ENCODE data around the gene COL4A1.
"Not testable (repeated sequence)": the region's sequence is repeated elsewhere in the genome, so short reads cannot be mapped to it uniquely, and the experiment has no call there.

Gene COL4A1

DNA sequence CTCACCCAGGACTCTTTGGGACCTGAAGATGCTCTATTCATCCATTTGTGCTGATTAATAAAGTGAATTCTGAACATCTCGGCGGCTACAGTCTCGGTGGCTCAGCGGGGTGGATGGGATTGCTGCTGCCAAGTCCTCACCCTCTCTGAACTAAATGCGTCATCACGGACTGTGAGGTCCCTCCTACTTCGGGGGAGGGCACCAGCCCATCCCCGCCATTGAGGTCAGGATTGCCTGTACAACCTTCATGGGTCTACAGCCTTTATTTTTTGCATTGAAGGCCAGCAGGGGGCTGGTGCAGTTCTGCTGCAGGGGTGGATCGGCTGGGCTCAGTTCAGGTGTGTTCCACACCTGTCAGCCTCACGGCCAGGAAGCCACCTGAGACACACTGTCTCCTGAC is 181.8 kb downstream of the COL4A1 start:
- DNase-seq, result no peak

DNA sequence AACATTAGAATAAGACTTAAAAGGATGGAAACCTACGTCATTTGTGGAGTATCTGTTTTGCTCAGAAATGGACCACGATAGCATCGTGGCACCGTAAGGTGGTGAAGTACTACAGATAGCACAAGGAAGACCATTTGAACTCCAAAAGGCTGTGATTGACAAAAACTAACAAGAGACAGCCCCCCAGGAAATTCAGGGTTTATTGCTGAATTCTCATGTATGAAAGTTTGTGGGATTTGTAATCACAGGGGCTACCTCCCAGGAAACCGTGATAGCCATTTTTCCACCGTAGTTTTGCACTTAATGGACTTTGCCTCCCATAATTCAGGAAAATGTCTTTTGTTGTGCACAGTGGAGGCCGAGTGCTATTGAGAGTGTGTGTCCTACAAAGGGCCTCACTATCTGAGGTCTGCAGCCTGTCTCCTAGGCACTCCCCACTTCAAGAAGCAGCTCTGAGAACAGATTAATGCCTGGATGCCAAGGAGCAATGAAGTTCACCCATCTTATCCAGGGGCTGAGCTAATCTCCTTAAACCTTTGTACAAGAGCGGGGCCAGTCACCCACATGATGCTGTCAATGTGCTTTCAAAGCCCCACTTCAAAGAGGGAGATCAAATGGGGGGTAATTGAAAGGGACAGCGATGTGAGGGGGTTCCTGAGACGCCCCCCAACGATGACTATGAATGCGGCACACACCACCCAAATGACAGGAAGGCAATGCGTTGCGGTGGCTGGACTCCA is 182.6 kb downstream of the COL4A1 start:
- DNase-seq, result no peak

DNA sequence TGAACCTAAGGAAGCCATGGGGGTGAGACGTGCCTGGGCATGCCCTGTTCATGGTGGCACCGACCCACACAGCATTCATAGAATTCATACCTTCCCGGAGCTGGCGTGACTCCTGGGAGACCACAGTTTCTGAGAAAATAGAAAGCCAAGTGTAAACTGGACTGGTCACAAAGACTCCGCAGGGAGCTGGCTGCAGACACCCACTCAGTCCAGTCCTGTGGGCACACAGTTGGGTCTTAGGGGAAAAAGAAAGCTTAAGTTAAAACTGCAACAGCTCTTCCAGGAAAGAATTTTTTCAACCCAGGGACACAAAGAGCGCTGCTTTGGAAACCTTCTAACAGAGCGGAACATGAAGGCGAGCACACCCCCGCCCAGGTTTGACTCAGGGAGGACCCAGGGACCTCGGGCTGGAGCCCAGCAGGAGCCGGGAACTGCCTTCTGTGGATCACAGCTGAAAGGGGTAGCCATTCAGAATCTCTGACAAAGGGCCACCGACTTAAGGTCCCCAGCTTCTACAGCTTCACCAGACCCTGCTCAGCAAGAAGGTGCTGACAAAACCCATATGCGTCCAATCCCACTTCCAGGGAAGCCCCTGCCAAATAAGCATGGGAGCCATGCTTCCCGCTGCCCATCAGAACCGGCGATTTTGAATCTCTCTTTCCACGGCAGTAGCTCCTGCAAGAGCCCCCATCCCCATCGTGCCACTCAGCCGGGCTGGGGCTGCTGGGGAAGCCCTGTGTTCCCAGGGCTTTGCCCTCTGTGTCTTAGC is 183.7 kb downstream of the COL4A1 start:
- DNase-seq, result no peak

DNA sequence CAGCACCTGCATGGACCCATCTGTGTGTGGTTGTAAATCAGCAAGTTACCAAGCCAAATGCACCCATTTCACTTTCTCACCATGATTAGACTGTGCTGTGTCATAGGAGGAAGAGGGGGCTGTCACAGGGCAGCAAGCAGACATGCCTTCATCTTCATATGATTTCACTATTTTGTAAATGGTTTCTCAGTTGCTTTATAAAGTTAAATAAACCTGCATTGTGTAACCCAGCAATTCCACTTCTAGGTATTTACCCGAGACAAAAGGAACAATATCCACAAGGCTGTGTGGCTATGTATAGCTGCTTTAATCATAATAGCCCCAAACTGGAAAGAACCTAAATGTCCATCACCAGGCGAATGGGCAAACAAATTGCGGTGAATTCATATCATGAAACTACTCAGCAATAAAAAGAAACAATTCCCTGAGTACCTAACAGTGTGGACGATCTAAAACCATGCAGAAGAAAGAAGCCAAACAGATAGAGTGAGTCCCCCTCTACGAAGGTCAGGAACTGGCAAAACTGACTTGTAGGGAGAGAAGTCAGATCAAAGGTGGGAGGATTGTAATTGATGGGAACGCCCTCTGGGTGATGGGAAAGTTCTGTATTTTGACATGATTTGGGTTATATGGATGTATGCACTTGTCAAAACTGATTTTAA is 185.4 kb downstream of the COL4A1 start:
- DNase-seq, result no peak

DNA sequence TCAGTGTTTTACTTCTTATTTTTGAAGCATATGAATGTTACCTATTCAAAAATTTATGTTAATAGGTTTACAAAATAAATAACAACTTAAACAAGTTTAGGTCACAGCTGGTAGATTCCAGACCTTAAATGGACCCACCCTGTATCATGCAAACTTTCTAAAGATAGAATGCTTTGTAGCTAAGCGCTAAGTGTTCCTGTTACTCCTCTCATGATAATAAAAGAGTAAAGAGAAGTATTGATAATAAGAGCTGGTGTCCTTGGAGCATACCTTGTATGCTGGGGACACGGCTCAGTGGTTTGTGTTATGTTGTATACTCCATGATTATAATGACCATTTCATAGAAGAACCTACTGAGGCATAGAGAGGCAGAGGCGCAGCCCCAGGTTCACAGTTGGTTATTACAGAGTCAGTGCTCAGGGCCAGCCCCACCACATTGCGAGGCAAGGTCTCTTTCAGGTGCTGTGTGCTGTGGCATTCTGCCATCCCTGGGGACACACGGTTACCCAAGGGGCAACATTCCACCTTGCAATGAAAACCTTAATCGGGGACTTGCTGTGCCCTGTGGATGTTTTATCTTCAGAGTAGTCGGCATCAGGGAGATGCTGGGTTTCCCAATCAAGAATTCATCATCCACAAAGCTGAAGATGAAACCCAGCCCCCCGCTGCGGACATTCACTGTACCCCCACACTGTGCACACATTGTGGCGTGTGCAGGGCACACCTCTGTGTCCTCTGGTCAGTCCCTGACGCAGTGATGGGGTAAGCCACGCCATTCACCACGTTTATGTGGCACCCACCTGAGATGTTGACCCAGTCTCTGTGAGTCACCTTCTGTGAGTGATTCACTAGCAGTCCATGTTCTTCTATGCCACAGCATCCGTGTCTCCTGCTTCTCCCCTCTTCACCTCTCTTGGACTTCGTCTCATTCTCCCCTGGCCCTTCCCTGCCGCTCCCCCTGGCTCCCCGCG is 186.7 kb downstream of the COL4A1 start:
- DNase-seq, result no peak

DNA sequence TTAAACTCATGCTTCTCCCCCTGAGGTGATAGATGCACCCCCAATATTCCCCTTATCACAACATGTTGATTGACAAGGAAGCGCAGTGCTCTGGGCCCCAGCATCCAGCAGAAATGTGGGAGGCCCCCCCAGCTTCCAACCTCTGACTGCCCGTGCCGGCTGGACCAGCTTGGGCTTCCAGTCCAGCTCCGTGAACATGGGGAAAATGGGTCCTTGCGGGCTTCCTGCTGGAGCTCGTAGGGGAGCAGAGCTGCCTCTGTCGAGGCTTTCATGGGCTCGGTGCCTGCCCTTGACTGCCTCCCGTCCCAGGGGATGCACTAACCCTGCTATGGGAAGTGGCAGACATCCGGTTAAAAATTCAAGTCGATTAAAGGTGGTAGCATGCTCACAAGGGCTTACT is 188.9 kb downstream of the COL4A1 start:
- no peak for DNase-seq

DNA sequence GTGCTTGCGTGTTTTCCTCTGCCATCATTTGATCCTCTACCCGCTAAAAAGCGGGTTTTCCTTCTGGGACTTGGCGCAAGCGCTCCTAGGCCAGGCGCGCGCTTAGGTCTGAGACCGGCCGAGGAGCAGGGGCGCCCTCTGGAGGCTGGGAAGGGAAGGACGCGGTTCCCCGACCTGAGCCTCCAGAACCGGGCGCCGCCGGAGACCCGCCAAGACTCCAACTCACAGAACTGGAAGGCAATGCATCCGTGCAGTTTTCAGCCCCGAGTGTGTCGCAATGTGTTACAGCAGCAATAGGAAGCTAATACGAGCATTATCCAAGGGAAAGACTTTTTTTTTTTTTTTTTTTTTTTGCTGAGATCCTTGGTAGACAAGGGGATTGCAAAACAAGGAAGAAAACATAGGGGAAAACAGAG is 190.9 kb downstream of the COL4A1 start:
- DNase-seq, result peak; percentile 77

DNA sequence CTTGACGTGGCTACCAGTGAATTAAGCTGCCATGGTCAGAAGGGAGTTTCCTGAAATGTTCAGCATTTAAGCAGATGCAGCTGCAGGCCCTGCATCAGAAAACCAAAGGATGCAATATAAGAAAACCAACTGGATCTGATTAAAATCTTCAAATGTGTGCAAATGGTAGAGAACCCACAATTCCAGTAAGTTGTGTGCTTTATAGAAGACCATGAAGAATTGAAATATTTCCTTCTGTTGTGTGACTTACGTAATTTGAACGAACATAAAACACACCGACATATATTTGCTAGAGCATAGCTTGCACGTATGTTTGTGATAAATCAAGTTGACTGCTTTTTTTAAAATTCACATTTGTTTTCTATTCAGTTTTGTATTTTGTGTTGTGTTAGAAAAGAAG is 191.4 kb downstream of the COL4A1 start:
- DNase-seq, result peak; percentile 26

DNA sequence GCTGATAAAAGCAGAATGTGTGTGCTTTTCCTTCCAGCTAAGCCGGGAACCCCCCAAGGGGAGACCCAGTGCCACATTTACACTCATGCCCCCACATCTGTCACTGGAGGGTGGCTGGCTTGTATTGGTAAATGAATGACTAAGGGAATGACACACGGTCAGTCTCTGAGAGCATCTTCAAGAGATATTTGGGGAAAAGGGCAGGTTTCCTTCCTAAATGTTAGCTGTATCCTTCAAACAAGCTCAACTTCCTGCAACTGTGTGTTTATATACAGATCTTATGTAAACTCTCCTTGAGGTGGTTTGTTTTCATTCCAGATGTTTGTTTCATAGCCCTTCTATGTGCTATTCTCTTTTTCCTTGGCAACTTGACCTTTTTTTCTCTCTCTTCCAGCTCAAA is 192.6 kb downstream of the COL4A1 start:
- DNase-seq, result no peak

DNA sequence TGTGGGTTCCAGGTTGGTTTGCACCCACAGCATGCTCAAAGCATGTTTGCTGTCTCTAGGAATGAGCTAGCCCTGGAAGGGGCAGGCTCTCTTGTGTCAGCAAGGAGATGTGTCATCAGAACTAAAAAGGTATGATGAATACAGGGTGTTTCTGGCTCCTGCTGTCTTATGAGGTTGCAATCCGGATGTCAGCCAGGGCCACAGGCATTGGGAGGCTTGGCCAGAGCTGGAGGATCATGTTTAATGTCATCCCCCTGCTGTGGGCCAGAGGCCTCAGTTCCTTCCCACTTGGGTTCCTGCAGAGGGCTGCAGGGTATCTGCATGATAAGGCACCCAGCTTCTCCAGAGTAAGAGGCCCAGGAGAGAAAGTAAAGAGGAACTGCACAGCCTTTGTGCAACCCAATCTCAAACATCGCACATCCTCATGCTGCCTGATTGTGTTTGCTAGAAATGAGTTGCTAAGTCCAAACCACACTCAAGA is 193.6 kb downstream of the COL4A1 start:
- DNase-seq, result peak; percentile 71

DNA sequence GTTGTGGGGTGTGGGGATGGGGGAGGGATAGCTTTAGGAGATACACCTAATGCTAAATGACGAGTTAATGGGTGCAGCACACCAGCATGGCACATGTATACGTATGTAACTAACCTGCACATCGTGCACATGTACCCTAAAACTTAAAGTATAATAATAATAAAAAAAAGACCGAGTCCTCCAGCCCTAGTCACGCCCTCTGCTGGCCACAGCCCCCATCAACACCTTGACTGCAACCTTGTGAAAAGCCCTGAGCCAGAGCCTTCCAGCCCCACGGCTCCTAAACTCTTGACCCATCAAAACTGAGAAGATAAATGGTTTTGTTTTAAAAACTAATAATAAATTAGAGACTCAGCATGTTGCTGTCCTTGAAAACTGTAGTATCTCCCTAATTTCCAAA is 194.6 kb downstream of the COL4A1 start:
- DNase-seq, result not testable (repeated sequence)

DNA sequence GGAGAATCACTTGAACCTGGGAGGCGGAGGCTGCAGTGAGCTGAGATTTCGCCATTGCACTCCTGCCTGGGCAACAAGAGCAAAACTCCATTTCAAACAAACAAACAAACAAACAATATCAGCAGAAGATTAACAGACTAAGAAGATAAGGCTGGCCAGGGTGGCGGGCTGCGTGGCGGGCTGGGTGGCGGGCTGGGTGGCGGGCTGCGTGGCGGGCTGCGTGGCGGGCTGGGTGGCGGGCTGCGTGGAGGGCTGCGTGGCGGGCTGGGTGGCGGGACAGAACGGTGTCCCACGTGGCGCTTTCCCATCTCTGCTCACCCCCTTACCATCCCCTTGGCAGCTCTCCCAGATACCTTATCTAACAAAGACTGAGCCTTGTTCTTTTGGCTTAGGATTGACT is 196.2 kb downstream of the COL4A1 start:
- no peak for DNase-seq

DNA sequence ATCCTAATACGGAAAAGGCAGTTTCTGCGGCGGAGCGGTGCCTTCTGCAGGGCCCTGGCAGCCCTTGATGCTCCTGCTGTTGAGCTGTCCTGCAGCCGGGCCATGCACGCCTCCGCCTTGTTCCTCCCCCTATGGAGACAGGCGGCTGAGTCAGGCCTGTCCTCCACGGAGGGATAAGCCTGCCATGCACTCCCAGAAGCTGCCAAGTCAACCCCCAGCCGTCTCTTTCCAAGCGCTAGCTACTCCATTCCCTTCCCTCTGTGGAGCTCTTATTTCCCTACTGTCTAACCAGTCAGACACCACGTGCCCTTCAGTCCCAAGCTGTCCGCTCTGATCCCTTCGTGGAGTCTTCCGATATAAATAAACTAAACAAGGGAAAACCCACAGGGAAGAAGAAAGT is 197.0 kb downstream of the COL4A1 start:
- peak; percentile 88 for DNase-seq

DNA sequence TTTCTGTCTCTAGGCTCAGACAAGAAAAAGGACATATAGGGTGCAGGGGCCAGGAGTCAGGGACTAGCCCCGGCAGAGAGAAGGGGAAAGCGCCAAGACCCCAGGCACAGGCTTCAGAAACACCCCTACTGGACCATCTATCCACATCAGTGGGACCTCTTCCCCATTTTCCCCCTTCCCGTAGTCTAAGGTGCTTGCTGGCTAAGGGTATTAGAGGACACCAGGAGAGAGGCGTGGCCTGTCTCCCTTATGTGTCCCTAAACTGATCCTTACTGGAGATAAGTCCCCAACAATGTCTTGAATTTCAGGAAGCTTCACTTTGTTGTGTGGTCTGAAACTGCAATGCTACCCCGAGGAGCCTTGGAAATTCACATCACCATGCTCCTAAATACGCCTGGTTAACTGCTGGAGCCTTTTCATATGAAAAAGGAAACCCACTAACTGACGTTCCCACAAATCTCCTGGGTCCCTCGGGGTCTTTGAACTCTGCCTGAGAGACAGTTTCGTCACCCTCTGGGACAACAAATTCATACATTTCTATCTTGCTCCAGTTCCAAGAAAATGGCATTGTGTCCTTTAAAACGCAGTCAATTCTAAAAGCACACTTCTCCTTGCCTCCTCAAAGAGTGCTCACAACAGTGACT is 197.7 kb downstream of the COL4A1 start:
- DNase-seq, result no peak

DNA sequence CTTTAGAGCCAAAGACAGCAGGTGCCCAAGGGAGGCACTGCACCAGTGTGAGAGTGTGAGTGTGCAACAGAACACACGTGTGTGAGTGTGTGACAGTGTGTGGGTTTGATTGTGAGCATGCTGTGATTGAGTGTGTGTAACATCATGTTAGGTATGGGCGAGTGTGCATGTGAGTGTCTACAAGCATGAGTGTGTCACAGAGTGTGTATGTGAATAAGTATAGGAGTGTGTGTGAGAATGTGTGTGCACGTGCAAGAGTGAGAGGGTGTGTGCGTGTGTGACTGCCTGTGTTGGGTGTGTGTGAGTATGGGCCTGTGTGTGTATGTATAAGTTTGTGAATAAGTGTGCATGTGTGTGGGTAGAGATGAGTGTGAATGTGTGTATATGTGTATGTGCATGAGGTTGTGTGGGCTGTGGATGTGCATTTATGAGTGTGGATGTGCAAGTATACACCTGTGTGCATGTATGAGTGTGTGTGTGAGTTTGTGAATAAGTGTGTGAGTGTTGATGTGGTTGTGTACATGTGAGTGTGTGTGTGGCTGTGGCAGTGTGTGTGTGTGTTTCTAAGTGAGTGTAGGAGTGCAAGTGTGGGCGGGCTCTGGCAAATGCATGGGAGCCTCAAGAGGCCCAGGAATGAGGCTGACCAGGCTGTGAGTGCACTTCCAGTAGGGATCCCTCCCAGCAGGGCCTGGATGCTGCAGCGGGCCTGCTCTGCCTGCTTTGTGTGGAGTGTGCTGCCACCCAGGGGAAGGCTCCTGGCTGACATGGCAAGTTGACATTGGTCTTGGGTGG is 198.4 kb downstream of the COL4A1 start:
- DNase-seq, result peak; percentile 85

DNA sequence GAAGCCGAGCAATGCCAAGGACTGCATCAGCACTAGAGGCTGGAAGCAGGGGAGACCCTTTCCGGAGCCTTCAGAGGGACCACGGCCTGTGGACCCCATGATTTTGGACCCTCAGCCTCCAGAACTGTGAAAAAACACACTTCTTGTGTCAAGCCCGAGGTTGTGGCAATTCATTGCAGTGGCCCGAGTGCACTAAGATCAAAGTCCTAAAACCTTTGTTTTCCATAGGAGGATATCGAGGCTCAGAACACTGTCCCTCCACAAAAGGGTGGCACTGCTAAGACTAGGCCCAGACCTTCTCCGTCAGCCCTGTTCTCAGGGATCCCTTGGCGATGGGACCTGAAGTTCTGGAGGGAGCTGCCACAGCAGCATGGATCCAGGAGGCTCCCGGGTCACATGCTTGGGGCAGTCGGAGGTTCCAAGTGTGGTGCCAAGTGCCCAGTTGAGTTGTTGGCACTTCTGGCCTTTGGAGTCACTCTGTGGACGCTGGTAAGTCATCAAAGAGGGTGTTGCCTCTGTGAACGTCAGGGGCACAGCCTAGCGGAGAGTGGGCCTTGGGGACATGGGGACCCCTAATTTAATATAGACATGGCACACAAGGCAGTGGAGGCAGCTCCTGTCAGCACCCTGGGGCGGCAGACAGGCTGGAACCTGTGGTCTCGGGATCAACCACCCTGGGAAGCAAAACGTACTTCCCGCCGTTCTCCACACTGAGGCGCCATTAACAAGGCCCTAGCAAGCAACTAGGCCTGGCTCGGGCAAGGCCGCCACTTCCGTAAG is 199.2 kb downstream of the COL4A1 start:
- no peak for DNase-seq

DNA sequence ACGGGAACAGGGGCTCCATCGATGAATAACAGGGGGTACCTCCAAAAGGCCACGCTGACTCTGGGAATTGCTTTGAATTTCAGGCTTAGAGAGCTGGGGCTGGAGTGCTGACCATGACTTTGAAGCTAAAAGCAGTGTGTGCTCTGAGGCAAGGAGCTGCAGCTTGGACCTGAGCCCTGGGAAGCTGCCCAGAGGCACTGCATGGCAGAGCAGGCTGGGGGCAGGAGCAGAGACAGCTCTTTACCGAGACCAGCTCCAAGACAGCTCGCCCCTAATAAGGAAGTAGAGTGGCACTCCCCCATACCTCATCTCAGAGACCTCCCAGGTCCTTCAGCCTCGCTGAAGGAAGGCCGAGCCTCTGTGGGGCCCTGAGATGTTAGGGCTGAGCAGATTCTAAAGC is 200.2 kb downstream of the COL4A1 start:
- no peak for DNase-seq

DNA sequence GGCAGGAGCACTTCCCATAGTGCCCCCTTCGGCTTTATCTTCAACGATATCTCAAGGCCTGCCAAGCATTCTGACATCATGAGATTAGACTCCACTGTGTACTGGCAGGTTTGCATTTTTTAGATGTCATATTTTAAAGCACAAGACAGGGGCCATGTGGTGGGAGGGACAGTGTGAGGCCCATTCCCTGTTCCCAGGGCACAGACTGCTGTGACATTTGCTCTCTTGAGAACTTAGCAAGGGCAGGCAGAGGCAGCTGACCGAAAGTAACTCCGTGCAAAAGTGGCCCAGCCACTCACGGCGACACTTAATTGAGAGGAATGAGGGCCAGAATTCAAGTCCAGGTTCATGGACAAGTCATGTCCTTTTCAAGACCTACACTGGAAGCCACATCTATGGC is 201.8 kb downstream of the COL4A1 start:
- no peak for DNase-seq

DNA sequence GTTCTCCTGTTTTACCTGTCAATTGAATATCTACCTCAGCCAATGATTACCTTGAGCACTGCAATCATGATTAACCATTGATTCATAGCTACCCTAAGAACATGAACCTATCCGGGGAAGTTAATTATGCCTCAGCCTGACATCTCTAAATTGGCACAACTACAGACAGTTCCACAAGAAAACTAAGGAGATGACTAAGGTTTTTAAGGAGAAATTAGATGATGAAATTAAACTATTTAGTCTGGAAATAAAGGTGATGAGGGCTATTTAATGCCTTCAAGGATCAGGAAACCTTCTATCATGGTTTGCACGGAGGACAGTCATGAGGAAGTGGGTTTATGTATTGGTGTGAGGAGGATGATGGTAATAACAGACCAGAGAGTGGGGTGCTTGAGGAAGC is 203.4 kb downstream of the COL4A1 start:
- DNase-seq, result peak; percentile 36

DNA sequence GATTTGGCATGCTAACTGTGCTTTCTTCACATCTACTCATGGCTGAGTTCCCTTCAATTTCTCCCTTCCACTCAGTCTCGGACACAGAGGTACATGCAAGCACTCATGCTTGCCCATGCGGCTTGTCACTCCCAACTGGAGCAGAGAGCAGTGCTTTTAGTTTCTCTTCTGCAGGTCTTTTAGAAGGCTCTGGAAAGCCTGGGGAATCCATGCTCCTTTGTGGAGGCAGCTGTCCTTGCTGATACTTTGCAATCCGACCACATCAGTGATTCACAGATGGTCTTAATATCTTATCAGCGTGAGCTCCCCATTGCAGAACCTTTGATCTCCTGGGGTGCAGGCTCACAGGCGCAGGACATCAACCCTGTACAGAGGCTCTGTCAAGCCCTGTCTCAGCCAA is 203.9 kb downstream of the COL4A1 start:
- no peak for DNase-seq

Measured in fibroblast of skin of right quadriceps (primary cell).